LNCAP (cell line): ENCODE measurements around the gene IGSF8.

ENCODE experiments used
- TF ChIP-seq, protein P1 (sequence below): fragments of 450-650 bp; IDR thresholded peaks from 2 replicates; pipeline ENCODE4 v1.5.1; 2017; ENCODE audit warnings: mild to moderate bottlenecking

The IGSF8 gene

DNA sequence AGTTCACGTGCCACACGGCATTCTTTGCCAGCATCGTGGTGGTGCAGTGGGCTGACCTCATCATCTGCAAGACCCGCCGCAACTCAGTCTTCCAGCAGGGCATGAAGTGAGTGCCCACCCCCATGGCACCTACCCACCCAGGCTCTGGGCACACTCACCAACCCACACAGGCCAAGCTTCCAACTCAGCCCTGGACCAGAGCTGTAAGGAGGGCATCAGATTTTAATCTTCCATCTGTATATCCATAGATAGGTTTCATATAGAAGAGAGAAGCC is 38.4 kb upstream of the IGSF8 start:
- TF ChIP-seq, protein P1, sequence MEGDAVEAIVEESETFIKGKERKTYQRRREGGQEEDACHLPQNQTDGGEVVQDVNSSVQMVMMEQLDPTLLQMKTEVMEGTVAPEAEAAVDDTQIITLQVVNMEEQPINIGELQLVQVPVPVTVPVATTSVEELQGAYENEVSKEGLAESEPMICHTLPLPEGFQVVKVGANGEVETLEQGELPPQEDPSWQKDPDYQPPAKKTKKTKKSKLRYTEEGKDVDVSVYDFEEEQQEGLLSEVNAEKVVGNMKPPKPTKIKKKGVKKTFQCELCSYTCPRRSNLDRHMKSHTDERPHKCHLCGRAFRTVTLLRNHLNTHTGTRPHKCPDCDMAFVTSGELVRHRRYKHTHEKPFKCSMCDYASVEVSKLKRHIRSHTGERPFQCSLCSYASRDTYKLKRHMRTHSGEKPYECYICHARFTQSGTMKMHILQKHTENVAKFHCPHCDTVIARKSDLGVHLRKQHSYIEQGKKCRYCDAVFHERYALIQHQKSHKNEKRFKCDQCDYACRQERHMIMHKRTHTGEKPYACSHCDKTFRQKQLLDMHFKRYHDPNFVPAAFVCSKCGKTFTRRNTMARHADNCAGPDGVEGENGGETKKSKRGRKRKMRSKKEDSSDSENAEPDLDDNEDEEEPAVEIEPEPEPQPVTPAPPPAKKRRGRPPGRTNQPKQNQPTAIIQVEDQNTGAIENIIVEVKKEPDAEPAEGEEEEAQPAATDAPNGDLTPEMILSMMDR: no peak

DNA sequence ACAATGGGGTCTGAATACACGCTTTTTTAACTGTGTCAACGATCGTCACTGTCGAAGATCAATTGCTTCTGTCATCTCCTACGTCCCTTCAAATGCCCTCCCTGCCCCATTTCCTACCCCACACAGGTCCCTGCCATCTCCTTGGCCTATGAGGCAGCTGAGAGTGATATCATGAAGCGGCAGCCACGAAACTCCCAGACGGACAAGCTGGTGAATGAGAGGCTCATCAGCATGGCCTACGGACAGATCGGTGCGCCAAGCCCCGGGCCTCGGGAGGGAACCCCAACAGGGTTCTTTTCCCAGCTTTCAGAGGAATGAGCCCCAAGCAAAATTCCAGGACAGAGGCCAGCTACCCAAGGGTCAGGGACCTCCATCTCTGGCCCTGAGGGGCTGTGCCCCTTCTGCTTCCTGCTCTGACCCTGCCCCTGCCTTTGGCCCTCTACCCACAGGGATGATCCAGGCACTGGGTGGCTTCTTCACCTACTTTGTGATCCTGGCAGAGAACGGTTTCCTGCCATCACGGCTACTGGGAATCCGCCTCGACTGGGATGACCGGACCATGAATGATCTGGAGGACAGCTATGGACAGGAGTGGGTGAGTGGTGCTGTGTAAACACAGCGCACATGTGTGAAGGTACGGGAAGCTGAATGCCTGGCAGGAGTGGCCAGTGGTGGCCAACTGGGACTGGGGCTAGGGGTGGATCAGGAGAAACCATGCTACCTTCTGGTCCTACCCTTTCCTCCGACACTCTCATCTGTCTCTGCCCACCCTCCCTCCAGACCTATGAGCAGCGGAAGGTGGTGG is 37.9 kb upstream of the IGSF8 start:
- TF ChIP-seq, protein P1: no peak

DNA sequence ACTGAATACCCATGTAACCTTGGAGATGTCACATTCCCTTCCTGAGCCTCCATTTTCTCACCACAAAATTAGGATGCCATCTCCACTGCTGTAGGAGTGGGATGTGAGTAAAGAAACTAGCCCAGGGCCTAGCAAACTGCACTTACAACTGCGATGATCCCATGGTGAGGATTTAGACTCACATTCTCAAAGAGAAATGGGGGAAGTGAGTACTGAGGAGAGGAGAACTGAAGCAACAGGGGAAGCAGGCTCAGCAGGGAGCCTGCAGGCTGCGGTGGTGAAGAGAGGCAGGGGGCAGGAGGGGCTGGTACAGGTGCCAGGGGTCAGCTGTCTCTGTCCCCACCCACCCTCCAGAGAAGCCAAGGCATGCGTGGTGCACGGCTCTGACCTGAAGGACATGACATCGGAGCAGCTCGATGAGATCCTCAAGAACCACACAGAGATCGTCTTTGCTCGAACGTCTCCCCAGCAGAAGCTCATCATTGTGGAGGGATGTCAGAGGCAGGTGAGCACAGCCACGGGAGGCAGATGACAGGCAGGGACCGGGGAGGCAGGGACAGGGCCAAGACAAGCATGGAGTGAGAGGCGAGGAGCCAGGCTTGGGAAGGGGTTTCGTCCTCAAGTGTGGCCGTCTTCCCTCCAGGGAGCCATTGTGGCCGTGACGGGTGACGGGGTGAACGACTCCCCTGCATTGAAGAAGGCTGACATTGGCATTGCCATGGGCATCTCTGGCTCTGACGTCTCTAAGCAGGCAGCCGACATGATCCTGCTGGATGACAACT is 36.6 kb upstream of the IGSF8 start:
- TF ChIP-seq, protein P1: no peak

DNA sequence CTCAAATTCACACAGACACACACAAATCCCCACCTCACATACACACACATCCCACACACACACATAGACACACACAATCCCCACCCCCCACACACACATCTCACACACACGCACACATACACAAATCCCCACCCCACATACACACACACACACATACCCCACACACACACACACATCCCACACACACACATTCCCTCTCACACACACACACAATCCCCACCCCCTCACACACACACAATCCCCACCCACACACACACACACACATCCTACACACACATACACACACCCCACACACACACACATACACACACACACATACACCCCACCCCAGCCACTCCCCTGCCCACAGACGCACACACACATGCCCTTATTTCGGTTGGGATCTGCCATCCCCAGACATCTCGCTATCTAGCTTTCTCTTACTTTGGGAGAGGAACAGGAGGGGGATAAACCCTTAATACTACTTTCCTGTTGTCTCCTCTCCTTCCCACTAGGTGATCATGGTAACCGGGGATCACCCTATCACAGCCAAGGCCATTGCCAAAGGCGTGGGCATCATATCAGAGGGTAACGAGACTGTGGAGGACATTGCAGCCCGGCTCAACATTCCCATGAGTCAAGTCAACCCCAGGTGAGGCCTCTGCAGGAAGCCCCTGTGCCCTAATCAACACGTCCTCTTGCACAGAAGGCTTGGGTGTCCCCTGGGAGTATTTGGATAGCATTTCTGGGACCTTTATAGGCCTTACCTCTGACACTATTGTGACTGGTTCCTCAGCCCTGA is 35.8 kb upstream of the IGSF8 start:
- TF ChIP-seq, protein P1: no peak

DNA sequence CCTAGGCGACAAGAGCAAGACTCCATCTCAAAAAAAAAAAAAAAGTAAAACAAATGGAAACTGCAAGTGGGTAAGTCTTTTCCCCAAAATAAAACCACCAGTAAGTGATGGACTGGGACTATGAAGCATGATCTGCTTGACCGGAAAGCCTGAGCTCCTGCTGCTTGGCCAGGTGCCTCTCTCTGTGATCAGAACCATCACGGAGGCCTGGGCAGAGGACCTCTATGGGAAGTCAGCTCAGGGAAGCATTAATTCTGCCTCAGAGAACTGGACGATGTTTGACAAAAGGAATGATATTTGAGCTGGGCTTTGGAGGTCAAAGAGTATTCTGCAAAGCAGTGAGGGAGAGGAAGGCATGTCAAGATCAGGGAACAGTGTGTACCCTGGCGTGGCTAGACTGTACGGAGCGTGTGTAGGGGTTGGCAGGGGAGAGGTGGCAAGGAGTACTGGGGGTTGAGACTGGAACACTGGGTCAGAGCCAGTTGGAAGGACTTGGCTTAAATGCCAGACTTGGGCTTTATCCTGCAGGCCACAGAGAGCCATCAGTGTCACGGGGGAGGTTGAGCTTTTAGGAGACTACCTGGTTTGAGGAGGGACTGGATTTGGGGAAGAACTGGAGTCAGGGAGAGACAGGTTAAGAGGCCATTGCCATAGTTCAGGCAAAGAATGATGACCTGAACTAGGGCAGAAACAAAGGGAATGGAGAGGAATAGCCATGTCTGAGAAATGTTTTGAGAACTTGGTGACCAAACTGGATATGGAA is 33.6 kb upstream of the IGSF8 start:
- TF ChIP-seq, protein P1: no peak

DNA sequence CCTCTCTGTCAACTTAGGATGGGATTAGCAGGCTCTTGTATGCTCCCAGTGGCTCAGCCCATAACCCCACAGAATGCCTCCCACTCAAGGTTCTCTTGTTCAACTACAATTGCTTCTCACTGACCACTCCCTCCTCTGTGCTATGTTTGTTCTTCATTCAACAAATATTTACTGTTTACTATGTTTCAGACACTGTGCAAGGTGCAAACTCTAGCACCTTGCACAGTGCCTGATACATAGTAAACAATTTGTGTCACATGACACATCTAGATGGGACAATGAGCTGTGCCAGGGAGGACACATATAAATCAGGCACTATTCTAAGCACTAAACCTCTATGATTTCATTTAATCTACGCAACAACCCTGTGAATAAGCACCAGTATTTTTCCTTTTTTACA is 32.5 kb upstream of the IGSF8 start:
- TF ChIP-seq, protein P1: no peak

DNA sequence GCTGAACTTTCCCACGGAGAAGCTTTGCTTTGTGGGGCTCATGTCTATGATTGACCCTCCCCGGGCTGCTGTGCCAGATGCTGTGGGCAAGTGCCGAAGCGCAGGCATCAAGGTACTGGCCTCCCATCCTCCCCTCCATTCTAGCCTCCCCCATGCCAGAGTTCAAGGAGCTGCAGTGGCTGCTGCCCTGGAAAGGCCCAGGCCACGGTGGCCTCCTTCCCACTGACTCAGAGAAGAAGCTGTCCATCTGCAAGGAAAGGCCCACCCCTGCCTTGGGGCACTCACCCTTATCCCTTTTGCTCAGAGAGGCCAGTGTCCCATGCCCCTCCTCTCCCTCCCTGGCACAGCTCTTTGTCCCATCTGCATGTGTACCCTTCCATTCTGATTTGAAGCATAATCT is 32.1 kb upstream of the IGSF8 start:
- TF ChIP-seq, protein P1: no peak
